SU-DHL-6 (cell line): ENCODE results near the gene PCYOX1L.

Experiments
- H2AFZ ChIP-seq: fragments of 200-600 bp; sonication (generic); 2 replicates; pipeline ENCODE4 v1.6.1; 2014; ENCODE audit warnings: low read depth, mild to moderate bottlenecking, moderate library complexity, mixed read lengths, antibody characterized with exemption, low read length; ENCODE audit not compliant: severe bottlenecking
- H3F3A ChIP-seq: fragments of 200-600 bp; shearing (Covaris generic); 2 replicates; pipeline ENCODE4 v1.6.0; 2016; ENCODE audit warnings: antibody characterized with exemption, mild to moderate bottlenecking; ENCODE audit not compliant: insufficient read depth
- H3K27ac ChIP-seq: fragments of 200-600 bp; sonication (generic); 2 replicates; pipeline ENCODE4 v1.5.1; 2016; ENCODE audit warnings: low read depth, mild to moderate bottlenecking, low read length, moderate library complexity, mixed read lengths
- H3K27me3 ChIP-seq: fragments of 200-600 bp; sonication (generic), shearing (Covaris generic); 2 replicates; pipeline ENCODE4 v1.6.0; 2014; ENCODE audit warnings: mild to moderate bottlenecking, low read length
- H3K36me3 ChIP-seq: fragments of 200-600 bp; sonication (generic); 2 replicates; pipeline ENCODE4 v1.6.1; 2014; ENCODE audit warnings: mild to moderate bottlenecking, low read length, mixed read lengths
- H3K4me2 ChIP-seq: fragments of 300-600, 200-600 bp; shearing (Covaris generic), sonication (generic); 2 replicates; pipeline ENCODE4 v1.6.0; 2014; ENCODE audit warnings: low read length, low read depth, mild to moderate bottlenecking; ENCODE audit not compliant: poor library complexity, severe bottlenecking
- H3K4me3 ChIP-seq: fragments of 200-600 bp; sonication (generic); 2 replicates; pipeline ENCODE4 v1.5.1; 2014; ENCODE audit warnings: antibody characterized with exemption, low read length, mild to moderate bottlenecking, mixed read lengths; ENCODE audit not compliant: insufficient read depth, poor library complexity, severe bottlenecking
- H3K79me2 ChIP-seq: fragments of 200-600 bp; sonication (generic); 2 replicates; pipeline ENCODE4 v1.6.1; 2014; ENCODE audit warnings: mild to moderate bottlenecking, low read length, moderate library complexity; ENCODE audit not compliant: insufficient read depth
- H3K9ac ChIP-seq: fragments of 200-600 bp; sonication (generic); 2 replicates; pipeline ENCODE4 v1.7.0; 2014; ENCODE audit warnings: mild to moderate bottlenecking, low read length
- H3K9me2 ChIP-seq: fragments of 200-600 bp; sonication (generic); replicated peaks from 2 replicates; pipeline ENCODE4 v1.6.1; 2014; ENCODE audit warnings: low read length; ENCODE audit not compliant: insufficient read depth
- H3K9me3 ChIP-seq: fragments of 200-600 bp; sonication (generic); 2 replicates; pipeline ENCODE4 v1.6.1; 2014; ENCODE audit warnings: low read length, mixed read lengths; ENCODE audit not compliant: insufficient read depth
- H4K20me1 ChIP-seq: fragments of 200-600 bp; sonication (generic); 2 replicates; pipeline ENCODE4 v1.6.1; 2014; ENCODE audit warnings: low read depth, mild to moderate bottlenecking, antibody characterized with exemption, low read length, moderate library complexity, mixed read lengths
- CTCF ChIP-seq: fragments of 200-600 bp; sonication (generic); IDR thresholded peaks from one replicate; pipeline ENCODE4 v1.5.1; 2017; ENCODE audit warnings: antibody characterized with exemption, mild to moderate bottlenecking, low read length, moderate library complexity; ENCODE audit not compliant: insufficient read depth, poor library complexity, severe bottlenecking
- EZH2phosphoT487 ChIP-seq: fragments of 200-600 bp; sonication (generic), shearing (Covaris generic); conservative IDR thresholded peaks from 2 replicates; pipeline ENCODE4 v1.6.1; 2018; ENCODE audit warnings: mild to moderate bottlenecking, antibody characterized with exemption, low read length, moderate library complexity, mixed read lengths

PCYOX1L gene

GRCh38 chr5:149340920-149341319, 16.9 kb upstream of the PCYOX1L start:
- Histone ChIP-seq H3F3A (peaks cover 12% of the 10 kb centered on the region), H3K27me3 (no peaks in the 10 kb centered on the region), H3K9ac (no peak overlapping the region), H3K79me2 (peaks cover 5% of the 10 kb centered on the region), H4K20me1 (no peaks in the 10 kb centered on the region), H3K36me3 (no peaks in the 10 kb centered on the region), H3K4me3 (no peak overlapping the region), H3K27ac (no peak overlapping the region), H3K9me3 (no peaks in the 10 kb centered on the region), H2AFZ (no peak overlapping the region), H3K9me2 (no peaks in the 10 kb centered on the region), H3K4me2 (no peak overlapping the region)
- TF ChIP-seq EZH2phosphoT487 (no peak), CTCF (no peak)

- Histone ChIP-seq H3K36me3 (no peaks in the 10 kb centered on the region), H3K4me3 (no peak overlapping the region), H3K9me2 (no peaks in the 10 kb centered on the region), H3F3A (peaks cover 12% of the 10 kb centered on the region), H3K79me2 (peaks cover 15% of the 10 kb centered on the region), H3K4me2 (no peak overlapping the region), H3K27ac (no peak overlapping the region), H3K9ac (no peak overlapping the region), H2AFZ (no peak overlapping the region), H3K27me3 (no peaks in the 10 kb centered on the region), H3K9me3 (no peaks in the 10 kb centered on the region), H4K20me1 (no peaks in the 10 kb centered on the region)
- TF ChIP-seq EZH2phosphoT487 (no peak), CTCF (no peak)
Measured at GRCh38 chr5:149341876-149342275, 16.0 kb upstream of the PCYOX1L start.

GRCh38 chr5:149344151-149344550, 13.7 kb upstream of the PCYOX1L start:
- peaks cover 34% of the 10 kb centered on the region for H3K79me2 ChIP-seq
- H3K4me3 ChIP-seq, result no peak overlapping the region
- H3K36me3 ChIP-seq, result peaks cover 14% of the 10 kb centered on the region
- no peak overlapping the region for H2AFZ ChIP-seq
- H3K9ac ChIP-seq, result peak overlapping the region; percentile 98
- no peaks in the 10 kb centered on the region for H3K27me3 ChIP-seq
- peaks cover 12% of the 10 kb centered on the region for H3F3A ChIP-seq
- peak overlapping the region; percentile 75 for H3K4me2 ChIP-seq
- no peaks in the 10 kb centered on the region for H3K9me2 ChIP-seq
- H4K20me1 ChIP-seq, result no peaks in the 10 kb centered on the region
- no peak overlapping the region for H3K27ac ChIP-seq
- H3K9me3 ChIP-seq, result no peaks in the 10 kb centered on the region
- TF ChIP-seq CTCF, result no peak
- TF ChIP-seq EZH2phosphoT487, result no peak
